Mesodermal cell (in vitro differentiated cells): ENCODE data around the gene EVA1C.

ENCODE experiments used
- H3K27ac ChIP-seq: 2 replicates; pipeline ENCODE4 v1.7.0; 2013; ENCODE audit warnings: mild to moderate bottlenecking, low read depth, low read length, moderate library complexity; ENCODE audit not compliant: severe bottlenecking
- H3K36me3 ChIP-seq: 2 replicates; pipeline ENCODE4 v1.7.1; 2013; ENCODE audit warnings: mild to moderate bottlenecking, low read length, moderate library complexity; ENCODE audit not compliant: control insufficient read depth, insufficient read depth
- H3K4me1 ChIP-seq: one replicate; pipeline ENCODE4 v1.7.1; 2013; ENCODE audit warnings: mild to moderate bottlenecking, low read length; ENCODE audit not compliant: insufficient read depth, control insufficient read depth, poor library complexity, severe bottlenecking
- H3K4me3 ChIP-seq: 2 replicates; pipeline ENCODE4 v1.7.0; 2013; ENCODE audit warnings: low read length, control low read depth, mild to moderate bottlenecking; ENCODE audit not compliant: insufficient read depth, poor library complexity, severe bottlenecking; ENCODE audit errors: extremely low read depth
- H3K9me3 ChIP-seq: 2 replicates; pipeline ENCODE4 v1.7.1; 2013; ENCODE audit warnings: mild to moderate bottlenecking, low read length, moderate library complexity; ENCODE audit not compliant: control insufficient read depth
- WGBS, 2 experiments: methylation state at CpG; one replicate each; pipeline ENCODE4 v1.1.5; 2013; ENCODE audit warnings: missing lambda C conversion rate in 2 of 2; ENCODE audit not compliant: insufficient coverage in 2 of 2; 5-methylcytosine and 5-hydroxymethylcytosine counted together

Gene EVA1C

GRCh38 chr21:32463367-32463766 lies 50.9 kb downstream of the EVA1C start:
- 93% methylated on average over 4 of the region's 7 CpGs; no CpG with 5 or more reads in 1 of the 2 experiments for WGBS, 2 experiments
- H3K4me1 ChIP-seq: peaks cover 7% of the 10 kb centered on the region
- H3K4me3 ChIP-seq: no peak overlapping the region
- H3K9me3 ChIP-seq: no peaks in the 10 kb centered on the region
- no peaks in the 10 kb centered on the region for H3K36me3 ChIP-seq
- no peak overlapping the region for H3K27ac ChIP-seq

- no peaks in the 10 kb centered on the region for H3K9me3 ChIP-seq
- H3K36me3 ChIP-seq: no peaks in the 10 kb centered on the region
- WGBS, 2 experiments: 95 to 96% methylated on average over 4 to 5 of the region's 8 CpGs
- H3K27ac ChIP-seq: no peak overlapping the region
- peaks cover 7% of the 10 kb centered on the region for H3K4me1 ChIP-seq
- H3K4me3 ChIP-seq: no peak overlapping the region
Observed at GRCh38 chr21:32463889-32464300, 51.4 kb downstream of the EVA1C start.

- WGBS, 2 experiments: 57 to 67% methylated on average over 3 of the region's 4 CpGs
- Histone ChIP-seq H3K9me3 (no peaks in the 10 kb centered on the region), H3K4me1 (peaks cover 7% of the 10 kb centered on the region), H3K36me3 (no peaks in the 10 kb centered on the region), H3K4me3 (no peak overlapping the region), H3K27ac (no peak overlapping the region)
Observed at GRCh38 chr21:32467291-32467690, 54.8 kb downstream of the EVA1C start.

DNA sequence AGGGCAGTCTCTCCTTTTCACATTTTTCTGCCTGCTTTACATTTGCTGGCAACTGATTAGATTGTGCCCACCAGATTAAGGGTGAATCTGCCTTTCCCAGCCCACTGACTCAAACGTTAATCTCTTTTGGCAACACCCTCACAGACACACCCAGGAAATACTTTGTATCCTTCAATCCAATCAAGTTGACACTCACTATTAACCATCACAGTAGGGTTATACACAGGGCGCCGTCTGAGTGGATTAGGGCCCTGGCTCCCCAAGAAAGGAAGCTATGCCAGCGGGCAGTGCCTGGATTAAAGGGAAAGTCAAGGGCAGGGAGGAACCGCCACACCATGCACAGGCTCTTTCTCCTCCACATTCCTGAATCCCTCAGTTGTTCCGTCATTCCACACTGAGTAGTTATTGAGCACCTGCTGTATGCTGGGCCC lies 56.2 kb downstream of the EVA1C start:
- Histone ChIP-seq H3K27ac (no peak overlapping the region), H3K4me1 (peaks cover 2% of the 10 kb centered on the region), H3K36me3 (no peaks in the 10 kb centered on the region), H3K4me3 (no peak overlapping the region), H3K9me3 (no peaks in the 10 kb centered on the region)
- WGBS, 2 experiments: 85 to 92% methylated on average over 4 to 6 of the region's 6 CpGs

DNA sequence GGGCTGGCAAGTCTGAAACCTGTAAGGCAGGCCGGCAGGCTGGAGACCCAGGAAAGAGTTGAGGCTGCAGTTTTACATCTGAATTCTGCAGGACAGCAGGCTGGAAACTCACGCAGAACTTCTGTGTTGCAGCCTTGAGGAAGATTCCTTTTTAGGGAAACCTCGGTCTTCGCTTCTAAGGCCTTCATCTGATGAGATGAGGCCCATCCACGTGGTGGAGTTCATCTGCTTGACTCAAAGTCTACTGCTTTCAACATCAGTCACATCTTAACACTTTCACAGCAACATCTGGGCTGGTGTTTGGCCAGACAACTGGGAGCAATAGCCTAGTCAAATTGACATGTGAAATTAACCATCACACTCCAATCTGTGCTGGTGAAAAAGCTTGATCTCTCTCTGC lies 57.1 kb downstream of the EVA1C start:
- no peaks in the 10 kb centered on the region for H3K36me3 ChIP-seq
- no peak overlapping the region for H3K27ac ChIP-seq
- H3K4me3 ChIP-seq: no peak overlapping the region
- no peaks in the 10 kb centered on the region for H3K9me3 ChIP-seq
- no peaks in the 10 kb centered on the region for H3K4me1 ChIP-seq
- 90 to 92% methylated on average over 2 to 5 of the region's 5 CpGs for WGBS, 2 experiments

DNA sequence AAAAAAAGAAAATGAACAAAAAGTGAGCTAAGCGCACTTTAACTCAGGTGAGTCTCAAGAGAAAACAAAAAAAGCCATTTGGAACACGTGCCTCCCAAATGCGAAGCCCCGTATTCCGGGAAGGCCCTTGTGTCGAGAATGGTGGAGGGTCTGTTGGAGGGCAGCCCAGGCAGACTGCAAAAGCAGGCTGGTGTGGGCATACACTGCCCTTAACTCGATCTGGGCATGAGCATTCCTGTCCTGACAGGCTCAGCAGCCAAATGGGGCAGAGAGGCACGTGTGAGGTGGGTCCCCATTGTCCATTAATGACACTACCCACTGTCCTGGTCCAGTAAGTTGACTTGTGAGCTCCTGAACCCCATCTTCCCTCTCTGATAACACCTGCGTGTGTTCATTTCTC lies 57.7 kb downstream of the EVA1C start:
- 85 to 92% methylated on average over 8 to 9 of the region's 9 CpGs for WGBS, 2 experiments

GRCh38 chr21:32472890-32473765 lies 60.6 kb downstream of the EVA1C start:
- 89 to 90% methylated on average over 10 to 16 of the region's 17 CpGs for WGBS, 2 experiments
- no peak overlapping the region for H3K4me3 ChIP-seq
- H3K27ac ChIP-seq: peak overlapping the region; percentile 29

More for the DNA sequence above, 57.7 kb downstream of the EVA1C start:
- no peak overlapping the region for H3K4me3 ChIP-seq
- H3K9me3 ChIP-seq: no peaks in the 10 kb centered on the region
- no peaks in the 10 kb centered on the region for H3K4me1 ChIP-seq
- H3K36me3 ChIP-seq: no peaks in the 10 kb centered on the region
- H3K27ac ChIP-seq: no peak overlapping the region

GRCh38 chr21:32474179-32475059 lies 61.9 kb downstream of the EVA1C start:
- Histone ChIP-seq H3K27ac (no peak overlapping the region), H3K9me3 (no peaks in the 10 kb centered on the region), H3K4me1 (no peaks in the 10 kb centered on the region), H3K4me3 (no peak overlapping the region), H3K36me3 (no peaks in the 10 kb centered on the region)
- 92 to 93% methylated on average over 11 to 14 of the region's 15 CpGs for WGBS, 2 experiments

More at GRCh38 chr21:32472890-32473765, 60.6 kb downstream of the EVA1C start:
- Histone ChIP-seq H3K36me3 (no peaks in the 10 kb centered on the region), H3K9me3 (no peaks in the 10 kb centered on the region), H3K4me1 (no peaks in the 10 kb centered on the region)

- Histone ChIP-seq H3K4me1 (no peaks in the 10 kb centered on the region), H3K9me3 (no peaks in the 10 kb centered on the region), H3K4me3 (no peak overlapping the region), H3K36me3 (no peaks in the 10 kb centered on the region), H3K27ac (no peak overlapping the region)
- 87 to 100% methylated on average over 2 to 3 of the region's 9 CpGs for WGBS, 2 experiments
Observed at GRCh38 chr21:32475162-32475812, 62.8 kb downstream of the EVA1C start.

GRCh38 chr21:32476661-32477423 lies 64.3 kb downstream of the EVA1C start:
- WGBS, 2 experiments: 95% methylated on average over 5 to 6 of the region's 13 CpGs
- Histone ChIP-seq H3K9me3 (no peaks in the 10 kb centered on the region), H3K36me3 (no peaks in the 10 kb centered on the region)

More at GRCh38 chr21:32476661-32477423, 64.3 kb downstream of the EVA1C start:
- Histone ChIP-seq H3K4me1 (no peaks in the 10 kb centered on the region), H3K4me3 (no peak overlapping the region), H3K27ac (no peak overlapping the region)
